ENCODE results near the gene SHF.

- TF ChIP-seq CTCF (conservative IDR thresholded peaks at IDR 0.05; ENCODE audit: low read depth, low read length) (no peak), EZH2 (IDR thresholded peaks at IDR 0.05; ENCODE audit: borderline replicate concordance, low read depth, low read length, poor library complexity, severe bottlenecking) (no peak)
Measured at GRCh38 chr15:45168286-45168685, 19.5 kb downstream of the SHF start.
